ENCODE measurements around the gene ZSCAN9.

Gene ZSCAN9

GRCh38 chr6:28282926-28283325 is 57.9 kb downstream of the ZSCAN9 start:
- no peak overlapping the region for H3K9ac ChIP-seq (ENCODE audit: low read length in 5 of 5)
- H3K36me3 ChIP-seq (ENCODE audit: control insufficient read depth in 5 of 5, insufficient read depth in 5 of 5, low read length in 5 of 5), result peaks cover 17 to 34% (median 25%) of the 10 kb centered on the region in 5 donors
- no peak overlapping the region for H3K27ac ChIP-seq (ENCODE audit: low read depth, low read length)
- peaks cover 0 to 7% (median 6%) of the 10 kb centered on the region in 5 donors for H3K9me3 ChIP-seq (ENCODE audit: control insufficient read depth in 5 of 5, low read length in 5 of 5)
- H3K4me1 ChIP-seq (ENCODE audit: control insufficient read depth in 5 of 5, insufficient read depth in 5 of 5, low read length in 5 of 5), result peaks cover 0 to 17% (median 13%) of the 10 kb centered on the region in 5 donors
- peak overlapping the region in 1 of 5 donors; percentile 4 for H3K4me3 ChIP-seq (ENCODE audit: low read depth in 1 of 5, low read length in 5 of 5)
- H3K27me3 ChIP-seq (ENCODE audit: control insufficient read depth in 5 of 5, insufficient read depth in 4 of 5, low read length in 5 of 5), result no peaks in the 10 kb centered on the region

All from subcutaneous abdominal adipose tissue (tissue), 5 donors.